Cardiac fibroblast (primary cell): ENCODE measurements around the gene LAMP2.

Source experiments
- DNase-seq, 2 donors: peaks; one replicate each; pipeline versions ENCODE4 v3.0.0 to v3.0.0-alpha.2; 2010; ENCODE audit warnings: low read depth in 2 of 2
- H3K4me3 ChIP-seq, 2 donors: replicated peaks in 1 of 2; 1 replicate in 1 of 2; 2 replicates in 1 of 2; pipeline ENCODE4 v1.5.1; 2011; ENCODE audit warnings: low read depth in 2 of 2, low read length in 2 of 2, mild to moderate bottlenecking in 2 of 2, moderate library complexity in 1 of 2
- CTCF ChIP-seq: IDR thresholded peaks from one replicate; pipeline ENCODE4 v1.5.1; 2011; ENCODE audit warnings: low read depth, mild to moderate bottlenecking, low read length, inconsistent platforms

The LAMP2 gene

GRCh38 chrX:120446498-120446897 lies 22.6 kb downstream of the LAMP2 start:
- DNase-seq: peak; percentile 69 to 77
- no peak overlapping the region for H3K4me3 ChIP-seq
- TF ChIP-seq CTCF: no peak

- H3K4me3 ChIP-seq: no peak overlapping the region
- DNase-seq: no peak
- TF ChIP-seq CTCF: no peak
Measured at GRCh38 chrX:120439921-120440320, 29.2 kb downstream of the LAMP2 start.

- no peak overlapping the region for H3K4me3 ChIP-seq
- TF ChIP-seq CTCF: no peak
- no peak for DNase-seq
Measured at GRCh38 chrX:120429776-120430540, 39.1 kb downstream of the LAMP2 start.

DNA sequence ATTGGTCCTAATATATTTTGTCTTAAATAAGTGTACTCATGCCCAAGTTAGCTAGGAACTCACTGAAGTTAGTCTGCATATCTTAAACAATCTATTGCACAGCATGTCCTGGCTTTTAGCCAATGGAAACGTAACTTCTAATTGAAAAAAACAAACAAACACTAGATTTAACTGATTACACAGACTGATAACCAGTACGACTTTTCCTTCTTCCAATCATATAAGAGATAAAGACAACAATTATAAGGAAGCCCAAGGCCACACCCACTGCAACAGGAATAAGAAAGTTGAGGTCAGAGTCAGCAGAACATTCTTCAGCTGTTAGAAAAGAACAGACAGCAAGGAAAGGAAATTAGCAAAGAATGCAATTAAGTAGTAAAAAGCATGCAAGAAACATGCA lies 40.8 kb downstream of the LAMP2 start:
- no peak overlapping the region for H3K4me3 ChIP-seq
- peak; percentile 6 to 30 for DNase-seq
- TF ChIP-seq CTCF: no peak

- peak in 1 of 2 donors; percentile 49 for DNase-seq
- H3K4me3 ChIP-seq: no peak overlapping the region
- TF ChIP-seq CTCF: no peak
Measured at GRCh38 chrX:120426599-120426998, 42.5 kb downstream of the LAMP2 start.

DNA sequence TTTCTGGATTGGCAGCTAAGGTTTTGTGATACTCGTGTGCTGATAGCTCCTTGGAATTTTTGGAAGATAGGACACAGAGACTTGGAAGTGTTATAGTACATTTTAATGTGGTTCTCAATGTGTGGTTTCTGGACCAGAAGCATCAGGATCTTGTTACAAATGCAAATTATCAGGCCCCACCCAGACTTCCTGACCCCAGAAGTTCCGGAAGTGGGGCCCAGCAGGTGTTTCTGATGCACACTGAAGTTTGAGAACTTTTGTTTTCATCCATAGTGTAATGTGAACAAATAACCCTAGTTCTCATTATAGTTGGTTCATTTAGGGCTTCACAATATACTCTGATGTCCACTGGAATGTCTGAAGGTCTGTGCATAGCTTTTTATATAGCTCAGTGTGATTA lies 49.6 kb downstream of the LAMP2 start:
- no peak for DNase-seq
- no peak overlapping the region for H3K4me3 ChIP-seq
- TF ChIP-seq CTCF: no peak

DNA sequence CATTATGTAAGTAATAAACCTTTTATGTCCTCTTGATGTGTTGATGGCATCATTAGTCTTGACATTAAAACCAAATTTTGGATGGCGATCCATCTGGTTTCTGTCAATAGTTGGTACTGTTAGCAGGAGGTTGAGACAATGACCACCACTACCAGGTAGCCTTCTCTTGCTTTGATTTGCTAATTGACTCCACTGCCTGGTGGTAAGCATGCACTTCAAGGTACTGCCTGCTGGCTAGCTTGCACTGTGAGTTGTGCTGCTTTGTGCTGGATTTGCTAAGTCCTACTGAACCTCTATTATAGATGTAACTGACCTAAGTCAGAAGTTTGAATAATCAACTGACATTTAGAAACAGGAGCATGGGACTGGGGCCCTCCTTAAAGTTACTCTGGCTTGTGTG lies 60.9 kb downstream of the LAMP2 start:
- H3K4me3 ChIP-seq: no peak overlapping the region
- TF ChIP-seq CTCF: no peak
- no peak for DNase-seq
